SU-DHL-6 (cell line): ENCODE data around the gene CDH23.

Source experiments
- H2AFZ ChIP-seq: fragments of 200-600 bp; sonication (generic); 2 replicates; pipeline ENCODE4 v1.6.1; 2014; ENCODE audit warnings: low read depth, mild to moderate bottlenecking, moderate library complexity, mixed read lengths, antibody characterized with exemption, low read length; ENCODE audit not compliant: severe bottlenecking
- H3F3A ChIP-seq: fragments of 200-600 bp; shearing (Covaris generic); 2 replicates; pipeline ENCODE4 v1.6.0; 2016; ENCODE audit warnings: antibody characterized with exemption, mild to moderate bottlenecking; ENCODE audit not compliant: insufficient read depth
- H3K27ac ChIP-seq: fragments of 200-600 bp; sonication (generic); 2 replicates; pipeline ENCODE4 v1.5.1; 2016; ENCODE audit warnings: low read depth, mild to moderate bottlenecking, low read length, moderate library complexity, mixed read lengths
- H3K27me3 ChIP-seq: fragments of 200-600 bp; sonication (generic), shearing (Covaris generic); 2 replicates; pipeline ENCODE4 v1.6.0; 2014; ENCODE audit warnings: mild to moderate bottlenecking, low read length
- H3K36me3 ChIP-seq: fragments of 200-600 bp; sonication (generic); 2 replicates; pipeline ENCODE4 v1.6.1; 2014; ENCODE audit warnings: mild to moderate bottlenecking, low read length, mixed read lengths
- H3K4me2 ChIP-seq: fragments of 300-600, 200-600 bp; shearing (Covaris generic), sonication (generic); 2 replicates; pipeline ENCODE4 v1.6.0; 2014; ENCODE audit warnings: low read length, low read depth, mild to moderate bottlenecking; ENCODE audit not compliant: poor library complexity, severe bottlenecking
- H3K4me3 ChIP-seq: fragments of 200-600 bp; sonication (generic); 2 replicates; pipeline ENCODE4 v1.5.1; 2014; ENCODE audit warnings: antibody characterized with exemption, low read length, mild to moderate bottlenecking, mixed read lengths; ENCODE audit not compliant: insufficient read depth, poor library complexity, severe bottlenecking
- H3K79me2 ChIP-seq: fragments of 200-600 bp; sonication (generic); 2 replicates; pipeline ENCODE4 v1.6.1; 2014; ENCODE audit warnings: mild to moderate bottlenecking, low read length, moderate library complexity; ENCODE audit not compliant: insufficient read depth
- H3K9ac ChIP-seq: fragments of 200-600 bp; sonication (generic); 2 replicates; pipeline ENCODE4 v1.7.0; 2014; ENCODE audit warnings: mild to moderate bottlenecking, low read length
- H3K9me2 ChIP-seq: fragments of 200-600 bp; sonication (generic); replicated peaks from 2 replicates; pipeline ENCODE4 v1.6.1; 2014; ENCODE audit warnings: low read length; ENCODE audit not compliant: insufficient read depth
- H3K9me3 ChIP-seq: fragments of 200-600 bp; sonication (generic); 2 replicates; pipeline ENCODE4 v1.6.1; 2014; ENCODE audit warnings: low read length, mixed read lengths; ENCODE audit not compliant: insufficient read depth
- H4K20me1 ChIP-seq: fragments of 200-600 bp; sonication (generic); 2 replicates; pipeline ENCODE4 v1.6.1; 2014; ENCODE audit warnings: low read depth, mild to moderate bottlenecking, antibody characterized with exemption, low read length, moderate library complexity, mixed read lengths
- EZH2phosphoT487 ChIP-seq: fragments of 200-600 bp; sonication (generic), shearing (Covaris generic); conservative IDR thresholded peaks from 2 replicates; pipeline ENCODE4 v1.6.1; 2018; ENCODE audit warnings: mild to moderate bottlenecking, antibody characterized with exemption, low read length, moderate library complexity, mixed read lengths
- TF ChIP-seq, protein P1 (sequence below): fragments of 200-600 bp; sonication (generic); IDR thresholded peaks from one replicate; pipeline ENCODE4 v1.5.1; 2017; ENCODE audit warnings: antibody characterized with exemption, mild to moderate bottlenecking, low read length, moderate library complexity; ENCODE audit not compliant: insufficient read depth, poor library complexity, severe bottlenecking

The CDH23 gene

DNA sequence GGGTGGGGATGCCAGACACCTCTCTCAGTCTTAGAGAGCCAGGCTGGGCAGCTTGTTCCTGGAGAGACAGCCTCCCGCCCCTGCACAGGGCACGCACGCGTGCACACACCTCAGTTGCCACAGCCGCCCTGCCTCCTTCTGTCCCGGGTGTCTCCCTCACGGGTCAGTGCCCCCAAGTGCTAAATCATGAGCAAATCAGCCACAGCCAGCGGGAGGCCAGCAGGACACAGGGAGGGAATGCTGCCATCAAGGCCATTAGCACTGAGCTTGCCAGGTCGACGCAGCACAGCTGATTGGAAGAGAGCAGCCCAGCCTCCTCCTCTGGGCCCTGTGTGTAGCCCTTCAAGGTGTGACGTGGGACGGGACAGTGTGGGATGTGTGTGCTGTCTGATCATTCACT, 130.4 kb downstream of the CDH23 start:
- Histone ChIP-seq H3K4me3 (no peak overlapping the region), H3F3A (no peaks in the 10 kb centered on the region), H3K36me3 (no peaks in the 10 kb centered on the region), H3K4me2 (no peak overlapping the region), H4K20me1 (no peaks in the 10 kb centered on the region), H3K27me3 (no peaks in the 10 kb centered on the region), H3K9ac (no peak overlapping the region), H2AFZ (no peak overlapping the region), H3K27ac (no peak overlapping the region), H3K79me2 (no peaks in the 10 kb centered on the region), H3K9me3 (no peaks in the 10 kb centered on the region), H3K9me2 (no peaks in the 10 kb centered on the region)
- no peak for TF ChIP-seq EZH2phosphoT487
- TF ChIP-seq, protein P1, sequence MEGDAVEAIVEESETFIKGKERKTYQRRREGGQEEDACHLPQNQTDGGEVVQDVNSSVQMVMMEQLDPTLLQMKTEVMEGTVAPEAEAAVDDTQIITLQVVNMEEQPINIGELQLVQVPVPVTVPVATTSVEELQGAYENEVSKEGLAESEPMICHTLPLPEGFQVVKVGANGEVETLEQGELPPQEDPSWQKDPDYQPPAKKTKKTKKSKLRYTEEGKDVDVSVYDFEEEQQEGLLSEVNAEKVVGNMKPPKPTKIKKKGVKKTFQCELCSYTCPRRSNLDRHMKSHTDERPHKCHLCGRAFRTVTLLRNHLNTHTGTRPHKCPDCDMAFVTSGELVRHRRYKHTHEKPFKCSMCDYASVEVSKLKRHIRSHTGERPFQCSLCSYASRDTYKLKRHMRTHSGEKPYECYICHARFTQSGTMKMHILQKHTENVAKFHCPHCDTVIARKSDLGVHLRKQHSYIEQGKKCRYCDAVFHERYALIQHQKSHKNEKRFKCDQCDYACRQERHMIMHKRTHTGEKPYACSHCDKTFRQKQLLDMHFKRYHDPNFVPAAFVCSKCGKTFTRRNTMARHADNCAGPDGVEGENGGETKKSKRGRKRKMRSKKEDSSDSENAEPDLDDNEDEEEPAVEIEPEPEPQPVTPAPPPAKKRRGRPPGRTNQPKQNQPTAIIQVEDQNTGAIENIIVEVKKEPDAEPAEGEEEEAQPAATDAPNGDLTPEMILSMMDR, result no peak

DNA sequence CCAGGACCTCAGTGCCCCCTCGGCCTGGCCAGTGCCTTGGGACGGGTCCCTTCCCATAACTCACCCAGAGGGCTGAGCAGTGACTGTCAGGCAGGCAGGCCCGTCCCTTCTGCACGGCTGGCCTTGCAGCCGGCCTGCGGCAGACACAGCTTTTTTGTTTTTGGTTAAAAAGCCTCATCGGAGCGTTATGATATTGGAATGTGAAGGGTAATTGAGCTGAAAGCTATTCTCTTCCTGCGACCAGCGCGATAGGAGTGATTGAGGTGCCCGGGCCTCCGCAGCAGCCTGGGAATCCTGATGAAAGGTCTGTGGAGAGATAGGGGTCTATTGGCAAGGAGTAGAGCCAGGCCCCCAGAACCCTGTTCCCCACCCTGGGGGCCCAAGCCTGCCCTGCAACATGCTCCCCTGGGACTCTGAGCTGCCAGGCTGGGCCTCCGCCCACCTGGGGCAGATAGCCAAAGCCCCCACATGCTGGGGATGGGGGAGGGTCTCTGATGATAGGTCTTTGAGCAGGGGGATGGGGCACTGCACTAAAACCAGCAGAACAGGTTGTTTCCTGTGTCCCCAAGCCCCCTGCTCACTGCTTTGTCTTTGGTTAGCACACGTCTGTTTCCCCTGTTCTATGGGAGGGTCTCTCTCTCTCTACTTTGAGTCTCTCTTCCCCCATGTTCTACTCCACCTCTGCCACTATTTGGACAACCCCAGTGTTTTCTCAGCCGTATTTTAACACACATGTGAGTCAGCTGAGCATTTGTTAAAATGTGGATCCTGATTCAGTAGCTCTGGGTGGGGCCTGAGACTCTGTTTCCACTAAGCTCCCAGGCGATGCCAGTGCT, 131.9 kb downstream of the CDH23 start:
- no peaks in the 10 kb centered on the region for H4K20me1 ChIP-seq
- no peak overlapping the region for H3K4me3 ChIP-seq
- no peaks in the 10 kb centered on the region for H3K79me2 ChIP-seq
- no peak overlapping the region for H3K4me2 ChIP-seq
- H3K36me3 ChIP-seq, result no peaks in the 10 kb centered on the region
- no peaks in the 10 kb centered on the region for H3K27me3 ChIP-seq
- H3K9me2 ChIP-seq, result no peaks in the 10 kb centered on the region
- TF ChIP-seq EZH2phosphoT487, result no peak
- TF ChIP-seq, protein P1, result no peak
- no peak overlapping the region for H2AFZ ChIP-seq
- no peak overlapping the region for H3K27ac ChIP-seq
- H3K9ac ChIP-seq, result no peak overlapping the region
- H3K9me3 ChIP-seq, result no peaks in the 10 kb centered on the region
- H3F3A ChIP-seq, result no peaks in the 10 kb centered on the region

DNA sequence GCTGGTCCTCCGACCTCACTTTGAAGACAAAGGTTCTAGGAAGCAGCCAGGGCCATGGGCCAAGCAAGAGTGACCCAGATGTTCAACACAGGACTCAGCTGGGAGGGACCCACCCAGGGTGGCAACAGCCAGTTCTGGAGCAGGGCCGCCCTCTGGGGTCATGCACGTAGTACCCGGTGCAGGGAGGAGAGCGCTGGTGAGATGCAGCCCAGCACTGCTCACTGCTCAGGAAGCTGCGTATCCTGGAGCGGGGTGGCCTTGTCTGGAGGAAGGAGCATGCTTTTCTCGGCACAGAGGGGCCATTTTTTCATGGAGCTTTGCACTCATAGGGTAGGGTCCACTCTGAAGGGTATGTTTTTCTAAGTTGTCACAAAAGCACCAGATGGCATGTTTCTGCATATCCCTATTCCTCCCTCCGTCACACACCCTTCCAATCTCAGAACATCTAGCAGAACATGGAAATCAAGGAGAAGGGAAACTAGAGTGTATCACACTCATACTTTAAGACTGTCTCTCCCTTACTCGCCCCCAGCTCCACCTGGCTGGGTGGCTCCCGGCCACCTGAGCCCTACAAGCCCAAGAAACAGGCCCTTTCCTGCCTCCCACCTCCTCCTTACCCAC, 132.6 kb downstream of the CDH23 start:
- Histone ChIP-seq H3F3A (no peaks in the 10 kb centered on the region), H3K9me3 (no peaks in the 10 kb centered on the region), H3K9me2 (no peaks in the 10 kb centered on the region), H3K27ac (no peak overlapping the region), H4K20me1 (no peaks in the 10 kb centered on the region), H3K27me3 (no peaks in the 10 kb centered on the region), H3K79me2 (no peaks in the 10 kb centered on the region), H3K4me2 (no peak overlapping the region), H3K9ac (no peak overlapping the region), H3K4me3 (no peak overlapping the region), H2AFZ (no peak overlapping the region), H3K36me3 (no peaks in the 10 kb centered on the region)
- TF ChIP-seq, protein P1, result no peak
- no peak for TF ChIP-seq EZH2phosphoT487
